ENCODE data around the gene ASPHD2. TPM values are rescaled to one million over a fixed set of nuclear protein-coding genes. Genes with fewer than 3 reads are reported as not detected.
A peak's percentile ranks its signal among the peaks of the same experiment; 100 is the strongest.

The ASPHD2 gene
- 1 to 10 TPM in 1 of 2 donors, under 1 TPM in 1; 0.43 to 1.5 TPM for polyA plus RNA-seq

GRCh38 chr22:26428515-26429457 is at the start of gene ASPHD2:
Gene ASPHD2, plus strand, starts transcription at chr22:26429260. Its CDS starts 4,356 bp downstream, at chr22:26433616.
- peaks cover 0 to 3% of the 10 kb centered on the region in 2 donors for H3K4me1 ChIP-seq (ENCODE audit: control insufficient read depth in 2 of 2, insufficient read depth in 2 of 2, low read length in 1 of 2)
- H3K4me3 ChIP-seq (ENCODE audit: low read depth in 1 of 2, low read length in 2 of 2), result peak within 1 kb of the TSS; percentile 65 to 70
- 1% methylated on average over 31 to 96 of the region's 96 CpGs for WGBS, 2 donors
- H3K27ac ChIP-seq (ENCODE audit: low read depth in 2 of 2, low read length in 1 of 2), result peak within 1 kb of the TSS; percentile 79 to 87
- peaks cover 0 to 2% of the 10 kb centered on the region in 2 donors for H3K36me3 ChIP-seq (ENCODE audit: control insufficient read depth in 2 of 2, insufficient read depth in 2 of 2, low read length in 1 of 2)
- no peaks in the 10 kb centered on the region for H3K27me3 ChIP-seq (ENCODE audit: control insufficient read depth in 1 of 2, insufficient read depth in 2 of 2, low read length in 2 of 2)
- peaks cover 0 to 2% of the 10 kb centered on the region in 2 donors for H3K9me3 ChIP-seq (ENCODE audit: control insufficient read depth in 2 of 2, insufficient read depth in 1 of 2, low read depth in 1 of 2, low read length in 1 of 2)

DNA sequence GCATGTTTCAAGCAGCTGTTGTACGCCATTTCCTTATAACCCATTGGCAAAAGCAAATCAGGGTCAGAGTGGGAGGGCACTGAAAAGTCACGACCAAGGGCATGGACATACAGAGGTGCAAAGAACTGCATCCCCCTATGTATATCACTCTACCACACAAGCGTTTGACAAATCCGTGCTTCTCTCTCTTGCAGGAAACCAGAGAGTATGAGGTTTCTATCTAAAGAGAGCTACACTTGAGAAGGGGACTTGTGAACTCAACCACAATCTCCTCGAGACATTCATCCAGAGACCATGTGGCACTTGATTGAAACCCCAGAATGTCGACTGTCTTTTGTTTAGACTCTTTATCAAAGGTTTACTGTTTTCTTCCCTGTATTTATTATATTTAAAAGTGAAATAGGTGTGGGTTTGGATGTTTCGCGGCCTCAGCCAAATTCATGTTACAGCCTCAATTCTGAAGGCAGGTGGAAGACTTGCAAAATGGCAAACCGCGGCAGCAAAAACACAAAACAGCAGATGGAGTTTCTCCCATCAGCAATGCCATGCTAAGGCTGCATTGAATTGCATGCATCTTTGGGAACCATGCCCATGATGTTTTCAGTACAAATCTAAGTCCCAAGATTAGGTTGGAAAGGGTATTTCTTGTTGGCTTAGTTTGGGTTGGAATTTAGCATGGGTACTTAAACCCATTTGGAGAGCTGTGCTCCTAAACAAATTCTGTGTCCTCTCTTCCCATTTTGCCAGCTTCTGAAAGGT is 48.8 kb upstream of the ASPHD2 start:
- no peaks in the 10 kb centered on the region for H3K4me1 ChIP-seq (ENCODE audit: control insufficient read depth in 2 of 2, insufficient read depth in 2 of 2, low read length in 1 of 2)
- no peak overlapping the region for H3K4me3 ChIP-seq (ENCODE audit: low read depth in 1 of 2, low read length in 2 of 2)
- peaks cover 0 to 5% of the 10 kb centered on the region in 2 donors for H3K27me3 ChIP-seq (ENCODE audit: control insufficient read depth in 1 of 2, insufficient read depth in 2 of 2, low read length in 2 of 2)

GRCh38 chr22:26382782-26383181 is 46.3 kb upstream of the ASPHD2 start:
- Histone ChIP-seq H3K27ac (ENCODE audit: low read depth in 2 of 2, low read length in 1 of 2) (no peak overlapping the region), H3K4me1 (ENCODE audit: control insufficient read depth in 2 of 2, insufficient read depth in 2 of 2, low read length in 1 of 2) (no peaks in the 10 kb centered on the region), H3K9me3 (ENCODE audit: control insufficient read depth in 2 of 2, insufficient read depth in 1 of 2, low read depth in 1 of 2, low read length in 1 of 2) (peaks cover 0 to 7% of the 10 kb centered on the region in 2 donors), H3K4me3 (ENCODE audit: low read depth in 1 of 2, low read length in 2 of 2) (no peak overlapping the region), H3K27me3 (ENCODE audit: control insufficient read depth in 1 of 2, insufficient read depth in 2 of 2, low read length in 2 of 2) (peaks cover 0 to 5% of the 10 kb centered on the region in 2 donors), H3K36me3 (ENCODE audit: control insufficient read depth in 2 of 2, insufficient read depth in 2 of 2, low read length in 1 of 2) (no peaks in the 10 kb centered on the region)
- WGBS, 2 donors, result 52 to 56% methylated on average over 3 of the region's 3 CpGs

More for the DNA sequence above, 48.8 kb upstream of the ASPHD2 start:
- H3K36me3 ChIP-seq (ENCODE audit: control insufficient read depth in 2 of 2, insufficient read depth in 2 of 2, low read length in 1 of 2), result no peaks in the 10 kb centered on the region
- H3K27ac ChIP-seq (ENCODE audit: low read depth in 2 of 2, low read length in 1 of 2), result no peak overlapping the region
- H3K9me3 ChIP-seq (ENCODE audit: control insufficient read depth in 2 of 2, insufficient read depth in 1 of 2, low read depth in 1 of 2, low read length in 1 of 2), result peaks cover 0 to 7% of the 10 kb centered on the region in 2 donors
- WGBS, 2 donors, result 76 to 77% methylated on average over 10 of the region's 10 CpGs

DNA sequence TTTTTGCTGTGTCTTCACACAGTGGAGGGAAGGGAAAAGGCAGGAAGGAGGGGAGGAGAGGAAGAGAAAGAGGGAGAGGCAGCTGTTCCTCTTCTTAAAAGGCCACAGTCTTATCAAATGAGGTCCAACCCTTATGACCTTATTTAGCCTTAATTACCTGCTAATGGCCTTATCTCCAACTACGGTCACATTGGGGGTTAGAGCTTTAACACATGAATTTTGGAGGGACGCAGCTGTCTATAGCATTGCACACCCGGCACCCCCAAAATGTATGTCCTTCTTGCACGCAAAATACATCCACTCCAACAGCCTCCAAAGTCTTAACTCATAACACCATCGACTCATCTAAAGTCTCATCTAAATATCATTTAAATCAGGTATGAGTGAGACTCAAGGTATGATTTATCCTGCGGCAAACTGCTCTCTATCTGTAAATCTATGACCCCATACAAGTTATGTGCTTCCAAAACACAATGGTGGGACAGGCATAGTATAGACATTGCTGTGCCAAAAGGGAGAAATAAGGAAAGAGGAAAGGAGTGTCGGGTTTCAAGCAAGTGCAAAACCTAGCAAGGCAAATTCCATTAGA is 45.0 kb upstream of the ASPHD2 start:
- H3K4me1 ChIP-seq (ENCODE audit: control insufficient read depth in 2 of 2, insufficient read depth in 2 of 2, low read length in 1 of 2), result no peaks in the 10 kb centered on the region
- H3K9me3 ChIP-seq (ENCODE audit: control insufficient read depth in 2 of 2, insufficient read depth in 1 of 2, low read depth in 1 of 2, low read length in 1 of 2), result peaks cover 0 to 4% of the 10 kb centered on the region in 2 donors
- H3K27me3 ChIP-seq (ENCODE audit: control insufficient read depth in 1 of 2, insufficient read depth in 2 of 2, low read length in 2 of 2), result peaks cover 0 to 5% of the 10 kb centered on the region in 2 donors
- no peak overlapping the region for H3K4me3 ChIP-seq (ENCODE audit: low read depth in 1 of 2, low read length in 2 of 2)
- no peak overlapping the region for H3K27ac ChIP-seq (ENCODE audit: low read depth in 2 of 2, low read length in 1 of 2)
- WGBS, 2 donors, result 72 to 75% methylated on average over 7 of the region's 7 CpGs
- H3K36me3 ChIP-seq (ENCODE audit: control insufficient read depth in 2 of 2, insufficient read depth in 2 of 2, low read length in 1 of 2), result no peaks in the 10 kb centered on the region

GRCh38 chr22:26385164-26385563 is 43.9 kb upstream of the ASPHD2 start:
- Histone ChIP-seq H3K4me3 (ENCODE audit: low read depth in 1 of 2, low read length in 2 of 2) (no peak overlapping the region), H3K4me1 (ENCODE audit: control insufficient read depth in 2 of 2, insufficient read depth in 2 of 2, low read length in 1 of 2) (no peaks in the 10 kb centered on the region)
- 63 to 71% methylated on average over 1 of the region's 1 CpG for WGBS, 2 donors

GRCh38 chr22:26389125-26389524 is 39.9 kb upstream of the ASPHD2 start:
- no peak overlapping the region for H3K27ac ChIP-seq (ENCODE audit: low read depth in 2 of 2, low read length in 1 of 2)
- H3K4me1 ChIP-seq (ENCODE audit: control insufficient read depth in 2 of 2, insufficient read depth in 2 of 2, low read length in 1 of 2), result no peaks in the 10 kb centered on the region
- no peak overlapping the region for H3K4me3 ChIP-seq (ENCODE audit: low read depth in 1 of 2, low read length in 2 of 2)
- no peaks in the 10 kb centered on the region for H3K36me3 ChIP-seq (ENCODE audit: control insufficient read depth in 2 of 2, insufficient read depth in 2 of 2, low read length in 1 of 2)
- WGBS, 2 donors, result 75 to 87% methylated on average over 3 of the region's 3 CpGs
- peaks cover 0 to 4% of the 10 kb centered on the region in 2 donors for H3K27me3 ChIP-seq (ENCODE audit: control insufficient read depth in 1 of 2, insufficient read depth in 2 of 2, low read length in 2 of 2)
- no peaks in the 10 kb centered on the region for H3K9me3 ChIP-seq (ENCODE audit: control insufficient read depth in 2 of 2, insufficient read depth in 1 of 2, low read depth in 1 of 2, low read length in 1 of 2)

More at GRCh38 chr22:26385164-26385563, 43.9 kb upstream of the ASPHD2 start:
- no peak overlapping the region for H3K27ac ChIP-seq (ENCODE audit: low read depth in 2 of 2, low read length in 1 of 2)
- H3K36me3 ChIP-seq (ENCODE audit: control insufficient read depth in 2 of 2, insufficient read depth in 2 of 2, low read length in 1 of 2), result no peaks in the 10 kb centered on the region
- H3K9me3 ChIP-seq (ENCODE audit: control insufficient read depth in 2 of 2, insufficient read depth in 1 of 2, low read depth in 1 of 2, low read length in 1 of 2), result no peaks in the 10 kb centered on the region
- peaks cover 0 to 5% of the 10 kb centered on the region in 2 donors for H3K27me3 ChIP-seq (ENCODE audit: control insufficient read depth in 1 of 2, insufficient read depth in 2 of 2, low read length in 2 of 2)

DNA sequence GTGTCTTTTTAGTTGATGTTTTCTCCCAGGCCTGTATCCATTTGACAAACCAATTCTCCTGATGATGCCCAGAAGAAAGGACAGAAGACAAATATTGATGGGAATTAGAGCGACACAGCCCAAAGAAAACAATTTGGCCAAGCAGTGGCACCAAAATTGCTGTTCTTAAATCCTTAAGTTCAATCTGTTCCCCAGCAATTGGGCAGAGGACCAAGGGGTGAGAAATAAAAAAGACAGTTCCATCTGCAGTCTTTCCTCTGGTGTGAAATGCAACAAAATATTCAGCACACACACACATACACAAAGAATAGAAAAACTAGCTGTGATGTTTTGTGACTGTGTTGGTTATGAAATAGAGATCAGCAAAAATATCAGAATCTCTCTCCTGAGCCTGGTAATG is 38.0 kb upstream of the ASPHD2 start:
- Histone ChIP-seq H3K9me3 (ENCODE audit: control insufficient read depth in 2 of 2, insufficient read depth in 1 of 2, low read depth in 1 of 2, low read length in 1 of 2) (no peaks in the 10 kb centered on the region), H3K4me3 (ENCODE audit: low read depth in 1 of 2, low read length in 2 of 2) (no peak overlapping the region), H3K27me3 (ENCODE audit: control insufficient read depth in 1 of 2, insufficient read depth in 2 of 2, low read length in 2 of 2) (peaks cover 0 to 4% of the 10 kb centered on the region in 2 donors), H3K27ac (ENCODE audit: low read depth in 2 of 2, low read length in 1 of 2) (no peak overlapping the region), H3K36me3 (ENCODE audit: control insufficient read depth in 2 of 2, insufficient read depth in 2 of 2, low read length in 1 of 2) (no peaks in the 10 kb centered on the region), H3K4me1 (ENCODE audit: control insufficient read depth in 2 of 2, insufficient read depth in 2 of 2, low read length in 1 of 2) (no peaks in the 10 kb centered on the region)
- WGBS, 2 donors, result 76% methylated on average over 1 of the region's 1 CpG

- H3K4me3 ChIP-seq (ENCODE audit: low read depth in 1 of 2, low read length in 2 of 2), result no peak overlapping the region
- peaks cover 0 to 4% of the 10 kb centered on the region in 2 donors for H3K27me3 ChIP-seq (ENCODE audit: control insufficient read depth in 1 of 2, insufficient read depth in 2 of 2, low read length in 2 of 2)
- H3K27ac ChIP-seq (ENCODE audit: low read depth in 2 of 2, low read length in 1 of 2), result no peak overlapping the region
- no peaks in the 10 kb centered on the region for H3K36me3 ChIP-seq (ENCODE audit: control insufficient read depth in 2 of 2, insufficient read depth in 2 of 2, low read length in 1 of 2)
- no peaks in the 10 kb centered on the region for H3K4me1 ChIP-seq (ENCODE audit: control insufficient read depth in 2 of 2, insufficient read depth in 2 of 2, low read length in 1 of 2)
- 71 to 77% methylated on average over 2 of the region's 2 CpGs for WGBS, 2 donors
- no peaks in the 10 kb centered on the region for H3K9me3 ChIP-seq (ENCODE audit: control insufficient read depth in 2 of 2, insufficient read depth in 1 of 2, low read depth in 1 of 2, low read length in 1 of 2)
These were observed 37.4 kb upstream of the ASPHD2 start for GRCh38 chr22:26391623-26392022.

DNA sequence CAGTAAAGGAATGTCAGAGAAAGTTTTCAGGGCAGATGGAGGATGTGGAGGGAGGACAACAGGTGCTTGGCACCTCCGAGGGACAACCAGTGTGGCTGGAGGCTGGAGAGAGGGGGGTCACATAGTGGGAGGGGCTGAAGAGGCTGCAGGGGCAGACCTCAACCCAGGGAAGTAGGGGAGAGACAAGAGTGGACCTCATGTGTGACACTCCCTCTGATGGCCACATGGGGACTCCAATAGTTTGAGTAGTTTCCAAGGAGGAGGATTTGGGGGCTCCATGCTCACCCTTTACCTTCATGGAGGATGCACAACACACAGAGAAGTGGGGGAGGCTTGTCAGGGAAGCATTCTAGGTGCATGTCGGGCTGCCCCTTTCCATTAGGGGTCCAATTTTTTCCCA is 35.1 kb upstream of the ASPHD2 start:
- no peaks in the 10 kb centered on the region for H3K4me1 ChIP-seq (ENCODE audit: control insufficient read depth in 2 of 2, insufficient read depth in 2 of 2, low read length in 1 of 2)
- no peak overlapping the region for H3K27ac ChIP-seq (ENCODE audit: low read depth in 2 of 2, low read length in 1 of 2)
- H3K36me3 ChIP-seq (ENCODE audit: control insufficient read depth in 2 of 2, insufficient read depth in 2 of 2, low read length in 1 of 2), result no peaks in the 10 kb centered on the region
- H3K4me3 ChIP-seq (ENCODE audit: low read depth in 1 of 2, low read length in 2 of 2), result no peak overlapping the region
- peaks cover 0 to 4% of the 10 kb centered on the region in 2 donors for H3K27me3 ChIP-seq (ENCODE audit: control insufficient read depth in 1 of 2, insufficient read depth in 2 of 2, low read length in 2 of 2)
- WGBS, 2 donors, result 55 to 57% methylated on average over 2 of the region's 2 CpGs
- no peaks in the 10 kb centered on the region for H3K9me3 ChIP-seq (ENCODE audit: control insufficient read depth in 2 of 2, insufficient read depth in 1 of 2, low read depth in 1 of 2, low read length in 1 of 2)

Data from esophagus (tissue), 2 donors.